Neural progenitor cell (in vitro differentiated cells): Measurements from ENCODE around the gene DGUOK. TPM values are rescaled to one million over a fixed set of nuclear protein-coding genes. Genes with fewer than 3 reads are reported as not detected.
"Not testable (repeated sequence)": the region's sequence is repeated elsewhere in the genome, so short reads cannot be mapped to it uniquely, and the experiment has no call there.

Source experiments
- DNase-seq: peaks from one replicate; pipeline ENCODE4 v3.0.0-alpha.2; 2016; ENCODE audit warnings: low spot score
- H2AFZ ChIP-seq: fragments of 200-600 bp; sonication (generic); replicated peaks from 2 replicates; pipeline ENCODE4 v1.6.1; 2016; ENCODE audit warnings: antibody characterized with exemption
- H3F3A ChIP-seq: fragments of 200-600 bp; sonication (generic); 2 replicates; pipeline ENCODE4 v1.6.1; 2016; ENCODE audit warnings: antibody characterized with exemption, low read depth
- H3K27ac ChIP-seq: fragments of 200-600 bp; sonication (generic); 2 replicates; pipeline ENCODE4 v1.5.1; 2016; ENCODE audit warnings: mild to moderate bottlenecking
- H3K27me3 ChIP-seq: fragments of 200-600 bp; sonication (generic); 2 replicates; pipeline ENCODE4 v1.6.1; 2016; ENCODE audit warnings: mild to moderate bottlenecking, moderate library complexity
- H3K36me3 ChIP-seq: fragments of 200-600 bp; sonication (generic); 2 replicates; pipeline ENCODE4 v1.5.1; 2016
- H3K4me1 ChIP-seq: fragments of 200-600 bp; sonication (generic); 2 replicates; pipeline ENCODE4 v1.6.1; 2016; ENCODE audit warnings: mixed run types
- H3K4me2 ChIP-seq: fragments of 200-600 bp; sonication (generic); 2 replicates; pipeline ENCODE4 v1.6.1; 2016
- H3K4me3 ChIP-seq: fragments of 200-600 bp; sonication (generic); 2 replicates; pipeline ENCODE4 v1.5.1; 2016
- H3K79me2 ChIP-seq: fragments of 200-600 bp; sonication (generic); 2 replicates; pipeline ENCODE4 v1.6.1; 2016; ENCODE audit warnings: low read depth
- H3K9ac ChIP-seq: fragments of 200-600 bp; sonication (generic); 2 replicates; pipeline ENCODE4 v1.6.1; 2016
- H3K9me3 ChIP-seq: fragments of 200-600 bp; sonication (generic); 2 replicates; pipeline ENCODE4 v1.5.1; 2016; ENCODE audit warnings: low read depth
- H4K20me1 ChIP-seq: fragments of 200-600 bp; sonication (generic); 2 replicates; pipeline ENCODE4 v1.6.1; 2016; ENCODE audit warnings: low read depth
- H3K27ac Mint-ChIP-seq: 3 replicates; pipeline ENCODE4 v1.8.0; 2021; ENCODE audit warnings: mixed read lengths
- H3K27me3 Mint-ChIP-seq: 2 replicates; pipeline ENCODE4 v1.8.0; 2022; ENCODE audit warnings: low read depth, mild to moderate bottlenecking, inconsistent platforms, moderate library complexity, mixed read lengths; ENCODE audit not compliant: insufficient read depth
- H3K36me3 Mint-ChIP-seq: 3 replicates; pipeline ENCODE4 v1.8.0; 2021; ENCODE audit warnings: mixed read lengths
- H3K4me1 Mint-ChIP-seq: 3 replicates; pipeline ENCODE4 v1.8.0; 2021; ENCODE audit warnings: mixed read lengths
- H3K4me3 Mint-ChIP-seq: 3 replicates; pipeline ENCODE4 v1.8.0; 2021; ENCODE audit warnings: mild to moderate bottlenecking, moderate library complexity, mixed read lengths
- H3K9me3 Mint-ChIP-seq: 3 replicates; pipeline ENCODE4 v1.8.0; 2020; ENCODE audit warnings: mixed read lengths
- EZH2 ChIP-seq: fragments of 200-600 bp; sonication (generic); IDR thresholded peaks from 2 replicates; pipeline ENCODE4 v1.6.1; 2017; ENCODE audit warnings: antibody characterized with exemption, mild to moderate bottlenecking, moderate library complexity
- EZH2phosphoT487 ChIP-seq: fragments of 200-600 bp; sonication (generic); IDR thresholded peaks from 2 replicates; pipeline ENCODE4 v1.6.1; 2017; ENCODE audit warnings: antibody characterized with exemption
- total RNA-seq: library from RNA; depleted of rRNA; stranded (reverse); fragments of >200 nt; gene quantifications from 2 replicates; pipeline ENCODE4 v1.2.3, GENCODE V29; 2015; ENCODE audit warnings: low replicate concordance
- TF ChIP-seq, protein P1 (sequence below): fragments of 200-600 bp; sonication (generic); IDR thresholded peaks from 2 replicates; pipeline ENCODE4 v1.5.1; 2017; ENCODE audit warnings: antibody characterized with exemption, mild to moderate bottlenecking

The DGUOK gene
- total RNA-seq = 79.0 and 85.5 TPM in 2 replicates

GRCh38 chr2:73926493-73927327 lies at the start of gene DGUOK:
Gene DGUOK (plus strand): TSS chr2:73926880. CDS start chr2:73926911, 31 bp downstream.
- peaks cover 14% of the 10 kb centered on the region for H3K27me3 ChIP-seq
- H3K4me3 Mint-ChIP-seq = peak within 1 kb of the TSS; percentile 94

DNA sequence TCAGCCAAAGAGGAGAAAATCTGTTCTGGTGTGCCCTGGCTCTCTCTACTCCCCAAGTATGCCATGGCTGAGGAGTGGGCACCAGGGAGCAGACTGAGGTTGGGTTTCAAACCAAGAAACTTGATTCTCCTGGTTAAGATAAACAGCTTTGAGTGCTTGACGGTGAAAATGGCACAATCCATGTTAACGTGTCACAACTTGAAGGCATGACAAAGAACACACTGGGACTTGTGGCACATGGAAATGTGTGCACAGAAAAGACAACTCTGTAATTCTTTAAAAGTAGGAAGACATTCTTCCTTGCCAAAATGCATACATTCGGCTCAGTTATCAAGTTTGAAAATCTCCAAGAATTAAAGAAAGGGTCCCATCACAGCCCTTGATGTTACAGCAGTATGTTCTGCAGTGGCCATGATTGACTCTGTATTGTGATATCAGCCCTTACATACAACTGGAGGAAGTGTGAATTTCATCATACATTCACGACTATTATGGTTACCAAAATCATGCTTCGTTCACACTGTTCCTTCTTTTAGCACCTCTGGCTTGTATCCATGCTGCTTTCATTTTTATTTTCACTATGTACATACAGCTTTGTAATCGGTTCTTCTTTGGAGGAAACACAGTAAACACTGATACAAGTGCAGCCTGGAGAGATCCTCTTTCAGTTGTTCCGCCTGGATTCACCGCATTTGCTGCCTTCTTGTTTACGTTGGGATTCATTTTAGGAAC lies 49.4 kb upstream of the DGUOK start:
- H3K9me3 Mint-ChIP-seq = no peaks in the 10 kb centered on the region
- Histone ChIP-seq H3K4me1 (no peaks in the 10 kb centered on the region), H3K27me3 (no peaks in the 10 kb centered on the region), H3K36me3 (no peaks in the 10 kb centered on the region), H4K20me1 (no peaks in the 10 kb centered on the region), H3K9me3 (no peaks in the 10 kb centered on the region), H3K4me3 (no peak overlapping the region), H3K9ac (no peak overlapping the region), H3K79me2 (no peaks in the 10 kb centered on the region), H3F3A (no peaks in the 10 kb centered on the region), H3K4me2 (no peak overlapping the region), H3K27ac (no peak overlapping the region), H2AFZ (no peak overlapping the region)
- no peaks in the 10 kb centered on the region for H3K36me3 Mint-ChIP-seq
- H3K4me1 Mint-ChIP-seq = no peaks in the 10 kb centered on the region
- no peak for DNase-seq
- TF ChIP-seq, protein P1, sequence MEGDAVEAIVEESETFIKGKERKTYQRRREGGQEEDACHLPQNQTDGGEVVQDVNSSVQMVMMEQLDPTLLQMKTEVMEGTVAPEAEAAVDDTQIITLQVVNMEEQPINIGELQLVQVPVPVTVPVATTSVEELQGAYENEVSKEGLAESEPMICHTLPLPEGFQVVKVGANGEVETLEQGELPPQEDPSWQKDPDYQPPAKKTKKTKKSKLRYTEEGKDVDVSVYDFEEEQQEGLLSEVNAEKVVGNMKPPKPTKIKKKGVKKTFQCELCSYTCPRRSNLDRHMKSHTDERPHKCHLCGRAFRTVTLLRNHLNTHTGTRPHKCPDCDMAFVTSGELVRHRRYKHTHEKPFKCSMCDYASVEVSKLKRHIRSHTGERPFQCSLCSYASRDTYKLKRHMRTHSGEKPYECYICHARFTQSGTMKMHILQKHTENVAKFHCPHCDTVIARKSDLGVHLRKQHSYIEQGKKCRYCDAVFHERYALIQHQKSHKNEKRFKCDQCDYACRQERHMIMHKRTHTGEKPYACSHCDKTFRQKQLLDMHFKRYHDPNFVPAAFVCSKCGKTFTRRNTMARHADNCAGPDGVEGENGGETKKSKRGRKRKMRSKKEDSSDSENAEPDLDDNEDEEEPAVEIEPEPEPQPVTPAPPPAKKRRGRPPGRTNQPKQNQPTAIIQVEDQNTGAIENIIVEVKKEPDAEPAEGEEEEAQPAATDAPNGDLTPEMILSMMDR = no peak
- TF ChIP-seq EZH2phosphoT487 = no peak
- no peaks in the 10 kb centered on the region for H3K27me3 Mint-ChIP-seq
- no peak overlapping the region for H3K4me3 Mint-ChIP-seq
- no peak overlapping the region for H3K27ac Mint-ChIP-seq

More at GRCh38 chr2:73926493-73927327, at the start of gene DGUOK:
- H3K27ac ChIP-seq = peak within 1 kb of the TSS; percentile 35
- H3K79me2 ChIP-seq = peaks cover 50% of the 10 kb centered on the region
- peak within 1 kb of the TSS; percentile 85 for H3K4me2 ChIP-seq
- TF ChIP-seq EZH2phosphoT487 (no peak), EZH2 (peak; percentile 47)
- peak; percentile 98 for DNase-seq
- peaks cover 4% of the 10 kb centered on the region for H3K36me3 Mint-ChIP-seq
- peaks cover 4% of the 10 kb centered on the region for H3F3A ChIP-seq
- H4K20me1 ChIP-seq = peaks cover 40% of the 10 kb centered on the region
- peak within 1 kb of the TSS; percentile 74 for H2AFZ ChIP-seq
- H3K36me3 ChIP-seq = no peaks in the 10 kb centered on the region
- peaks cover 2% of the 10 kb centered on the region for H3K27me3 Mint-ChIP-seq
- H3K9ac ChIP-seq = peak within 1 kb of the TSS; percentile 95
- H3K27ac Mint-ChIP-seq = peak within 1 kb of the TSS; percentile 84
- no peaks in the 10 kb centered on the region for H3K9me3 Mint-ChIP-seq
- H3K9me3 ChIP-seq = no peaks in the 10 kb centered on the region
- peaks cover 22% of the 10 kb centered on the region for H3K4me1 Mint-ChIP-seq
- peak within 1 kb of the TSS; percentile 83 for H3K4me3 ChIP-seq
- H3K4me1 ChIP-seq = peaks cover 14% of the 10 kb centered on the region

DNA sequence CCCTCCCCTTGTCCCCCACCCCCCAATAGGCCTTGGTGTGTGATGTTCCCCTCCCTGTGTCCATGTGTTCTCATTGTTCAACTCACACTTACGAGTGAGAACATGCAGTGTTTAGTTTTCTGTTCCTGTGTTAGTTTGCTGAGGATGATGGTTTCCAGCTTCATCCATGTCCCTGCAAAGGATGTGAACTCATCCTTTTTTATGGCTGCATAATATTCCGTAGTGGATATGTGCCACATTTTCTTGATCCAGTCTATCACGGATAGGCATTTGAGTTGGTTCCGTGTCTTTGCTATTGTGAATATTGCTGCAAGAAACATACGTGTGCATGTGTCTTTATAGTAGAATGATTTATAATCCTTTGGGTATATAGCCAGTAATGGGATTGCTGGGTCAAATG lies 48.7 kb upstream of the DGUOK start:
- not testable (repeated sequence) for H3K4me1 ChIP-seq, H3K27ac Mint-ChIP-seq, H3K9me3 Mint-ChIP-seq, H3K36me3 Mint-ChIP-seq, H3K4me3 ChIP-seq, H3F3A ChIP-seq, H3K9ac ChIP-seq, H3K79me2 ChIP-seq, H3K27ac ChIP-seq, H3K36me3 ChIP-seq, H3K4me2 ChIP-seq, H4K20me1 ChIP-seq, H3K27me3 ChIP-seq, H3K27me3 Mint-ChIP-seq, DNase-seq, H3K4me3 Mint-ChIP-seq, H3K9me3 ChIP-seq, H3K4me1 Mint-ChIP-seq, H2AFZ ChIP-seq

GRCh38 chr2:73885406-73885805 lies 41.3 kb upstream of the DGUOK start:
- H3K9ac ChIP-seq = no peak overlapping the region
- H2AFZ ChIP-seq = no peak overlapping the region
- no peaks in the 10 kb centered on the region for H3K36me3 Mint-ChIP-seq
- no peaks in the 10 kb centered on the region for H3K9me3 ChIP-seq
- H3K4me1 ChIP-seq = no peaks in the 10 kb centered on the region
- no peak overlapping the region for H3K27ac ChIP-seq
- H3K4me3 Mint-ChIP-seq = no peak overlapping the region
- H3F3A ChIP-seq = no peaks in the 10 kb centered on the region
- no peaks in the 10 kb centered on the region for H3K27me3 ChIP-seq
- TF ChIP-seq EZH2 = no peak
- TF ChIP-seq, protein P1 = no peak
- TF ChIP-seq EZH2phosphoT487 = no peak
- no peaks in the 10 kb centered on the region for H3K79me2 ChIP-seq
- H3K36me3 ChIP-seq = no peaks in the 10 kb centered on the region
- H3K4me3 ChIP-seq = no peak overlapping the region
- no peaks in the 10 kb centered on the region for H3K4me1 Mint-ChIP-seq
- no peak for DNase-seq
- no peak overlapping the region for H3K4me2 ChIP-seq
- no peak overlapping the region for H3K27ac Mint-ChIP-seq
- H3K27me3 Mint-ChIP-seq = peaks cover 3% of the 10 kb centered on the region
- H3K9me3 Mint-ChIP-seq = no peaks in the 10 kb centered on the region
- no peaks in the 10 kb centered on the region for H4K20me1 ChIP-seq
